NB4 (cell line): ENCODE data around the gene PDGFC.

ENCODE experiments used
- POLR2A ChIP-seq: IDR thresholded peaks from 2 replicates; pipeline ENCODE4 v1.6.1; 2011; ENCODE audit warnings: mild to moderate bottlenecking; ENCODE audit not compliant: insufficient read length; ENCODE audit errors: extremely low read depth
- TF ChIP-seq, protein P1 (sequence below): IDR thresholded peaks from one replicate; pipeline ENCODE4 v1.5.1; 2012; ENCODE audit warnings: low read depth, low read length
- TF ChIP-seq, protein P2 (sequence below): IDR thresholded peaks from 2 replicates; pipeline ENCODE4 v1.6.1; 2011; ENCODE audit warnings: low read depth, low read length

DNA sequence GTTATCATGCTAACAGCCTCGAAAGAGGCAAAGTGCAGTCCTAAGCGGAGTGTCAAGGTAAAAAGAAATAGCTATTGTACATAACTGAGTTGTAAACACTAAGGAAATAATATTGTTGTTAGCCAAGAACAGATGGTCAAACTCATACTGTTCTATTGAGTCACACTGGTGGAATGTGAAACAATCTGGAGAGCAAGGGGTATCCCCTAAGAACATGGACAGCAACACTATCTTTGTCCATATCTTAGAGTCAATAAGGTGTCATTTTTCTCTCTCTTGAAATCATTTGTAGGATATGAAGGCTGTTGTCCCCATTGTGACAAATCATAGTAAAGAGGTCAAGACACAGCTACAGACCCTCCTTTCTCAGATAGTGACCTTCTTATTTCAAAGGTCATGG lies 4.5 kb upstream of the PDGFC start:
- TF ChIP-seq, protein P1, sequence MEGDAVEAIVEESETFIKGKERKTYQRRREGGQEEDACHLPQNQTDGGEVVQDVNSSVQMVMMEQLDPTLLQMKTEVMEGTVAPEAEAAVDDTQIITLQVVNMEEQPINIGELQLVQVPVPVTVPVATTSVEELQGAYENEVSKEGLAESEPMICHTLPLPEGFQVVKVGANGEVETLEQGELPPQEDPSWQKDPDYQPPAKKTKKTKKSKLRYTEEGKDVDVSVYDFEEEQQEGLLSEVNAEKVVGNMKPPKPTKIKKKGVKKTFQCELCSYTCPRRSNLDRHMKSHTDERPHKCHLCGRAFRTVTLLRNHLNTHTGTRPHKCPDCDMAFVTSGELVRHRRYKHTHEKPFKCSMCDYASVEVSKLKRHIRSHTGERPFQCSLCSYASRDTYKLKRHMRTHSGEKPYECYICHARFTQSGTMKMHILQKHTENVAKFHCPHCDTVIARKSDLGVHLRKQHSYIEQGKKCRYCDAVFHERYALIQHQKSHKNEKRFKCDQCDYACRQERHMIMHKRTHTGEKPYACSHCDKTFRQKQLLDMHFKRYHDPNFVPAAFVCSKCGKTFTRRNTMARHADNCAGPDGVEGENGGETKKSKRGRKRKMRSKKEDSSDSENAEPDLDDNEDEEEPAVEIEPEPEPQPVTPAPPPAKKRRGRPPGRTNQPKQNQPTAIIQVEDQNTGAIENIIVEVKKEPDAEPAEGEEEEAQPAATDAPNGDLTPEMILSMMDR = no peak
- TF ChIP-seq, protein P2, sequence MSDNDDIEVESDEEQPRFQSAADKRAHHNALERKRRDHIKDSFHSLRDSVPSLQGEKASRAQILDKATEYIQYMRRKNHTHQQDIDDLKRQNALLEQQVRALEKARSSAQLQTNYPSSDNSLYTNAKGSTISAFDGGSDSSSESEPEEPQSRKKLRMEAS = no peak
- no peak for TF ChIP-seq POLR2A
